NCI-H2227 (cell line): ENCODE results near the gene OPCML.

Experiments
- DNase-seq: peaks from one replicate; lab custom pipeline; 2025; ENCODE audit not compliant: unreplicated experiment; lab: John Stamatoyannopoulos, UW

The OPCML gene

DNA sequence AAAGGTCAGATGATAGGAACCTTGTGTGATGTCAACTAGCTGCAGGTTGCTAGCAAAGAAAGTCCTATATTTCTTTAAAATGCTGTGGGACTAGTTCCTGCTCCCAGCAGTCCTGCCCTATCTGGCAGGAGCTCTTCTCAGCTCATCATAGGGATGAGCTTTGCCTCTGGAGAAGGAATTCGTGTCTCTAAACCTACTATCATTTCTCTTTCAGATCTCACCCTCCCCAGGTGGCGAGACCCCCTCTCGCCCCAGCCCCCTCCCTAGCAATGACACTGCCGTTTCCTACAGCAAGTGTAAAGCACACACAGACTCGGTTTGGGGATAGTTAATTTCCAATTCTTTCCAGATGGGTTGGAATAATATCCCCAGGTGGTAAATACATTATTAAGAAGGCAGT, 533.3 kb downstream of the OPCML start:
- no peak for DNase-seq

DNA sequence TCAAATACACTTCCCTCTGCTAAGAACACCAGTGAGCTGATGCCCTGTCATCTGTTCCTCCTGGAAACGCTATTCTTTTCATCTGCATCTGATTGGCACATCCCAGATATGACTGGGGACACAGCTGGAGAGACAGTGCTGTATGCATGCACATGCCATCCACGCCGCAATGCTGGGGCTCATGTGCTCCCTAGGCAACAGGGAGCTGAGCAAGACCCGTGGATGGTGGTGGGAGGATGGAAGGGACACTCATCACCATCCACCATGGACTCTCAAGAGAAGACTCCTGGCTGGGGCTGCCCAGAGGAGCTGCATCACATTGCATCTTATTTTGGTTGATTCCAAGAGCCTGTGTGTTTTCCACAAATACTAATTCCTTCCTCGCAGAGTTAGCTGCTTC, 534.9 kb downstream of the OPCML start:
- DNase-seq: no peak

DNA sequence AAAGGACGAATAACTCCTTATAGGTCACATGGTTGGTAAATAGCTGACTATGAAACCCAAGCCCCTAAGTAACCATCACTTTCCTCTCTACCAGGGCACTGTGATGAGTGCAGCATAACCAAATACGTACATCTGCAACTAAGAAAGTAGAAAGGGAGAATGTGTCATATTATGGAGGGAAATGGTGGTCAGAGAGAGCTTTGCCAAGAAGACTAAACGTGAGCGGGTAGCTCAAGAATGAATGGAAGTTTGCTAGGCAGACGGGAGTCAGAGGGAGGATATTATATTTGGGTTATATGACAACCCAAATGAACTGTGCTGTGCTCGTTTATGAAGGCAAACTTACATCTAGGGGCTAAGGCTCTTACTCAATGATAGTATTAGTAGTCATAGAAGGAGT, 537.3 kb downstream of the OPCML start:
- no peak for DNase-seq

DNA sequence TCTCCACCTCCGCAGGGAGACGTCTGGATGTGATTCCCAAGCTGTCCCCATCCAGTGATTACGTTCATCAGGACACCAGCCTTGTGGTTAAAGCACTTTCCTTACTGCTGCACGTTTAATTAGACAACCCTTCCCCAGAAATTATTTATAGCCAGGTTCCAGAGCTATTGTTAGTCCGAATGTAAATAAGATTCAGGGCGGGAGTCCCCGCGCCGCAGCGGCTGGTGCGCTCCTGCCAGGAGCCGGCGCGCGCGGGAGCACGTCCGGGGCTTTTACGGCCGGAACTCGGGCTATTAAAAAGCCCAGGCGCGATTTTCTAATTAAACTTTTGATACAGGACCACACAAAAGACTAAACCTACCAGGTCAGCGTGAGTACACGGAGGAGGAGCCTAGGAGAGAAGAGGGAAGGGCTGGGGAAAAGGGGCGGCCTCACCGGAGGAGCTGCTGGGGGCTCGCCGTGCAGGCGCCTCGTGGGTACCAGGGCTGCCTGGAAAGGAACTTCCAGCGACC, 538.3 kb downstream of the OPCML start:
- DNase-seq: peak; percentile 17

DNA sequence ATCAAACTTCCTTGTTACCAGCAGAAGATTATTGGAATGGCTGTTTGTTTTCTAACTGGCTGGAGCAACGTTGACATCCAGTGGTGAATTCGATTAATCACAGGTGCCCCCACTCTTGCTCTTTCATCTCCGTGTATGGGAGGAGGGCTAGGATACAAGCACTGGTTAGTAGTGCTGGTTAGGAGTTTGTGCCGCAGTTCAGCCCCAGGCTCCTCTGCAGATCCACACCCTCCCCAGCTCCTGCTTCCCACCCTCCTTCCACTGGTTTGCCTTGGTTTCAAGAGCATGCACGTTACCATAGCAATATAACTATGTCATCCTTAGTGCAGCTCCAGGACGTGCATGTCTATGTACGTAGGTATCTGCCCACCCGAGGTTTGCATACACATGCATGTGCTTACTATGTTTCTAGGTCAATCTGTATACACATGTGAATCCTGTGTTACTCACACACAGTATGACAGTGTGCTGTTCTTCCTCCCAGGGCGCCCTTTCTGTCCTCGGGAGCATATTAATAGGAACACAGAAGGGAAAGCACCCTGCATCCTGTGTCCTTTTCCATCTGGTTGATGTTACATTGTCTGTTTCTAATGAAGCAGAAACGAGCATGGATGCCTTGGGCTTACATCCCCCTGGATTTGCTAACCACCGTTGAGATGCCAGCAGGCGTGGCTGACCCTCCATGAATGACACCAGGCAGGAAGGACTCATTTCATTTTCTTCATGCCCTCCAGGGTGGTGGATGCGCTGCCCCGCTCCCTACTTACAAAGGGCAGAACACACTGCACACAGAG, 539.3 kb downstream of the OPCML start:
- peak; percentile 62 for DNase-seq

DNA sequence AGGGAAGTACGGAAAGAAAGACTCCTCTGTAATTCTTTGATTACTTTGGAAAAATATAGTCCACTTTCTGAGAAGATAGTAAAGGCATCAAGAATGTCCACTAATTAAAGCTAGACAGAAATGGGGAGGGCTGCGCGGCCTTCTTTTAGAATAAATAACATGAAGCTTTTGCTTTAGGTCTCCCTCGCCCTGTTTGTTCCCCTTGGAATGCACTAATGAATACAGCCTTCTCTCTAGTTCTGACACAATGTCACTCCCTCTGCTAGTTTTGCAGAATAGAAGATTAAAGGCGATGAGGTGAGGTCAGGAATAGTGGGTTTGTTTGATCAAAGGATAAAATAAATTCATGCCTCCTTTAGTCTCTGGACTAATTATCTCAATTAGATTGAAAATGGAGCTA, 543.9 kb downstream of the OPCML start:
- DNase-seq: no peak

DNA sequence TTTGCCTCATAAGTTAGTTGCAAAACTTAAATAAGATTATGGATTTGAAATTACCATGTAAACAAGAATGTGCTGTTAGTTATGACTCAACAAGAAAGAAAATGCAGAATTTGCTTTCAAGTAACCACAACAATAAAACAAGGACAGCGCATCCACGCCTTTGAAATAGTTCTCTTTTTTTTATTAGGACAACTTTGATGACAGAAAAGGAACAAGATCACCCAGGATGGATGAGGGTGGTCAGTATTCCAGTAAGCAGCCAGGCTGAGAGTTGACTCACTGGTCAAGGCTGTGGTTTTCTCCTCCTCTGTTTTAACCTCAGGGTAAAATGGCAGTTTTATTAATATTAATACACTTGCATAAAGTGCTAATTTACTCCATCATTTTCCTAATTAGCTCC, 544.4 kb downstream of the OPCML start:
- no peak for DNase-seq

DNA sequence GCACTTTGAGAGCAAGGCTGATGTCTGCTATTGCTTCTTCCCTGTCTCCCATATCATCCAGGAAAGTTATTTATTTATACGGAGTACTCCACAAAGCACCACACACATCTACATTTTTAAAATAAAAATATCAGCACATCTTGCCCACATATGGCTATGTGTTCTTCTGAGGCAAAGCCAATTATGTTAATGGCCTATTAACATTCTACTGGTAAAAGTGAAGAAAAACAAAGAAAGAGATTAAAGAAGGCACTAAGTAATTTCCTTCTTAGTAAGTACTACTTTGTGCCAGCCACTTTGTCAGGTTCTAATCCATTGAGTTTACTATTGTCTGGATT, 548.7 kb downstream of the OPCML start:
- no peak for DNase-seq

DNA sequence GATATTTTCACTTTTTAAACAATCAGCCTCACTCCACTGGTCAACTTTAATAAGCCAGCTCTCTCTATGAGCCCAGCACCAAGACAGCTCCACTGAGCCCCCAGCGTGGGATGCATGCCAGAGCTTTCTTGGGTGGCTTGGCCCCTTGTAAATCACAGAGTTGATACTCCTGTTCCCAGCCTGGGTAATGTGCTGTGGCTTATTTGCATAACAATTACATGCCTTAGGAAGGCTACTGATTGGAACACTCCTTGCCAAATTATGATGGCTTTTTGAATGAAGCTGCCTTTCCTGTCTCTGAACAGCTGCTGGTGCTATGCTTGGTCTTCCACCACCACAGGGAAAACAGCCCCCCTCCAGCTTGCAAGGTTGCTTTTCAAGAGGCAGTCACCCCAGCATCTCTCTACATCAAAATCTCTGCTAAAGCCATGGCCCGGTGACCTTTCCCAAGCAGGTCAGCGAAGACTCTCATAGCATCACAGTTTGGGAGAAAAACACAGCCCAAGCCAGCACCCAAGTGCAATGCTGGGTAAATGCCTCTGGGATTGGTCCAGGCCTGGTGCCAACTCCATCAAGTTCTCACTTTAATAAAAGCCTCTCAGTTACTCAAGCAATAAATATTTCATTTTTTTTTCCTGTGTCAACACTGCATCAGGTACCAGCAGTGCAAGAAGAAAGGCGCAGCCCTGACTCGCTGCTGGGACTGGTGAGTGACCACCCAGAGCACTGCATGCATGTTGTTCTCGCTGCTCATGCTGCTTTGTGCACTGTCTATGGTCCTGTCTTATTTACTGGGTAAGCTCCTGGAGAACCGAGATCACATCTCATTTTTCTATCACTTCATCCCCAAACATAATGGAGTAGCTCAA, 549.3 kb downstream of the OPCML start:
- no peak for DNase-seq

DNA sequence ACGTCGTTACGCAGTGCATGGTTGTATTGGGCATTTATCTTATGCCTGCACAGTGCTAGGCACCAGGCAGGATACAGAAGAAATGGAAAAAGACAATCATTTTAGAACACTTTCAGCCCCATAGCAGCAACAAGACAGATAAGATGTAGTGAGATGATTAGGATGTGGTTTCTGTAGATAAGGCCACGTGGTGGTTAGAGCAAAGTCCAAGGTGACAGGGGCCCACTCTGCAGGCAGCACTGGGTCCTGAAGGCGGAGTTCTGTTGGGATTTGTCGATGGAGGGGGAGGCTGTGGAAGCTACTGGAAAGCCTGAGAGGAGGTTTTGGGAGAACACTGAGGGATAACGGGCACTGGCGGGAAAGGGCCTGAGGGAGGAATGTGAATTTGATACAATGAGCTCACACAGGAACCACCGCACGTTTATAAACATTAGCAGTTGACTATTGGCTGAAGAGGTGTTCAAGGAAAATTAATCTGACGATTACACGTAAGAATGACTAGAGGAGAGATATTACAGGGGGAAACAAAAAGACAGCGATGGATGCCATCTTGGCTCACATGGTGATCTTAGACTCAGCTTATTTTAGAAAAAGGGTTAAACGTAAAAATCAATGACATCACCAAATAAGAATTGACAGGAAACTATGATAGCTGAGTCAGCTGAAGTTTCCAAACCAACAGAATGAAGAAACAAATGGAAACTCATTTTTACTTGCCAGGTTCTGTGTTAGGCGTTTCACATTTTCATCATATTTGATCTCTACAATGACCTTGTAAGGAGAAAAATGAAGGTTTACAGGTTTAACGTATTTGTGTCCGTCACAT, 551.0 kb downstream of the OPCML start:
- no peak for DNase-seq

DNA sequence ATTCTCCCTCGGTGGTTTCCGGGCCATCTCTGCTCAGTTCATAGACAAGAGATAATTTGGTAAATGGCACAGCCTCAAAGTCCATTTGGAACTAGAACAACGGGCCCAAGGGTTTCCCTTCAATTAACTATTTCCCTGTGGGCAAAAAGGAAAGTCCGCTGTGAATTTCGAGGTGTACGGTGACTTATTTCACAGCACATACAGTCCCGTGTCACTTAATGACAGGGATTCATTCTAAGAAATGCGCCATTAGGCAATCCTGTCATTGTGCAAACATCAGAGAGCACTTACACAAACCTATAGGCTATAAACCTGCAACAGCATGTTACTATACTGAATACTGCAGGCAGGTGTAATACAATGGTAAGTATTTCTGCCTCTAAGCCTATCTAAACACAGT, 551.6 kb downstream of the OPCML start:
- DNase-seq: no peak

DNA sequence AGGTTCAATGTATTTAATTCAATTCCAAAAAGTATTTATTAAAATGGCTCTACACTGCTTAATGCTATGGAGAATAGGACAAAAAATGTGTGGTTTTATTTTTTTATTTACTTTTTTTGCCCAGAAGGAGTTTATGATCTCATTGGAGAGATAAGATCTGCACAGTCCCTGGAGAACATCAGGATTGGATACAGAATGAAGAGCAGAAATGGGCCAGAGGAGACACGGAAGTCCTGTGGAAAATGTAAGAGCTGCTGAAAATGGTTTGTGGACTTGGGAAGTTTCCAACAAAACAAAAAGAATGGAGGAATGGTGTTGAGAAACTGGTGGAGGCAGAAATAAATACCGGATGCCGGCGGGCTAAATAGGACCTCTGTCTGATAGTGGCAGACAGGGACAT, 554.6 kb downstream of the OPCML start:
- DNase-seq: no peak

DNA sequence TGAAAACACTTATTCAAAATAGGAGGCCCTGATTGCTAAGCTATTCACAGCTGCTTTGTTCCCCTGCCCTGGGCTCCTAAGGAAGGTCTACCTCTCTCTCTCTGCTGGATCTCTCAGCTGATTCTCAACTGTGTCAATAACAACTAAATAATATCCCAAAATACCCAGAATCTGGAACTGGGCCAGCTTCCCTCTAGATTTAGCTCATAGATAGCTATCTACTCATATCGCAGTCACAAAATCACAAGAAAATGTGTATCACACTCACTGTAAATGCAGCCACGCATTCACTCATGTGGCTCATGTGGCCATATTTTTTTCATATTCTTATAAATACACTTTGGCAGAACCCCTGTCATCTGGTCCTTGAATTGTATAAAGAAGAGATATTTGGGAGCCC, 555.1 kb downstream of the OPCML start:
- DNase-seq: no peak

DNA sequence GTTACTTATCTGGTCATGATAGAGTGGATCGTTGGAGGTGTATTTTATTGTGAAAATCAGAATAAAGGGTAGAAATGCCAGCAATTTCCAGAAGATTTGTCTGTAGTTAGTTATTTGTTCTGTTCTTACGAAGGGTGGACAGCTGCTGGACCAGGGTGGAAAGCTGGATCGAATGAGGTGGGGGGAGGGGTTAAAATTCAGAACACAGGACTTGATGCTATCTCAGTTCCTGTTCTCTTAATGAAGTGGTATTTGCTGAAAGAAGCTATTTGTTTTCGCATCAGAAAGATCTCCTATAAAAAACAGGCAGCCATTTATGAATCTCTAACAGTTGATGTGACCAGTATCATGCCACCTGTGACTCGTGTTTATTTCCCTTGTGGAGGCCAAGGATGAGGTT, 556.2 kb downstream of the OPCML start:
- no peak for DNase-seq

DNA sequence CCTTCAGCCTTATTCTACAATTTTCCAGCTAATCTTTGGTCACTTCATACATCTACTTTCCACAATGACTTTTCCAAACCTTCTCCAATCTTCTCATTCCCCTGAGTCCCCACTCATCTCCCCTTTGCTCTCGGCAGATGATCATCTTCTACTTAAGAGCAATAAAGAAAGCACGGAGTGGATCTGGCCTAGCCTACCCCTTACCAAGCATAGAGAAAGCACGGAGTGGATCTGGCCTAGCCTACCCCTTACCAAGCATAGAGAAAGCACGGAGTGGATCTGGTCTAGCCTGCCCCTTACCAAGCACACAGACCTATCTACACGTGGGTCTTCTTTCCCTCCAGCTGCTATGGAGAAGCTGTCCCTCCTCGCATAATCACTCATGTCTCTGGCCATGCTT, 558.6 kb downstream of the OPCML start:
- no peak for DNase-seq

DNA sequence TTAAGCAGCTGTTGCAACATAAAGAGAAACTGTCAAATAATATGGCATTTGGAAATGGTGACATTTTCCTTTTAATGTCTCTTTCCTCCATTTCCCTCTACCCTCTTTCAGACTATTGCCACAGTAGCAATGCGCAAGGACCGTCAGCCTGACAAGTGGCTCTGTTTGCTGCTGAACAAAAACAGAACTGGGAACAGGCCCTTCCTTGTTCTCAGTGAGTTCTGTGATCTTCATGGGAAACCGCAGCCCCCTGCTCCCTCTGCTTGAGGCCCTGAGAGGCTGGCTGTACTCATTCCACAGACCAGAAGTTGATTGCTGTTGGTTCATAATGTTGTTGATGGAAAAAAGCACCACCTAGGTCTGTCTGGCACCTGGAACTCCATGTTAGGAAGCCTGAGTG, 559.7 kb downstream of the OPCML start:
- DNase-seq: no peak

DNA sequence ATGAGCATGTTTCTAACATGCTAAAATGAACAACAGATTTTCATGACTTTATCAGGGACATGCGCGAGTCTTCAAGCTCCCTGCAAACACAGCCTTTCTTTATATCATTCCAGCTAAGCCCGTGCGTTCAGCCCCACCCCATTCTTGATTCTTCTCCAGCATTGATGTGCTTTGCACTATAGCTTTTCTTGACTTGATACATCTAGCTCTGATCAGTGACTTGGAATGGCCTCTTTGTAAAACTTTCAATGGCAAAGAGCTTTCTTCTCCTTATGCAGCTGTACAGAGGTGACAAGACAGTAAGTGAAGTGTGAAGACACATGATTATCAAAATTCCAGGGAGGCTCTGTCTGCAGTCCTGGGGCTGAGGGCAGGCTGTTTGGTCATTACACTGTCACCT, 561.0 kb downstream of the OPCML start:
- no peak for DNase-seq

DNA sequence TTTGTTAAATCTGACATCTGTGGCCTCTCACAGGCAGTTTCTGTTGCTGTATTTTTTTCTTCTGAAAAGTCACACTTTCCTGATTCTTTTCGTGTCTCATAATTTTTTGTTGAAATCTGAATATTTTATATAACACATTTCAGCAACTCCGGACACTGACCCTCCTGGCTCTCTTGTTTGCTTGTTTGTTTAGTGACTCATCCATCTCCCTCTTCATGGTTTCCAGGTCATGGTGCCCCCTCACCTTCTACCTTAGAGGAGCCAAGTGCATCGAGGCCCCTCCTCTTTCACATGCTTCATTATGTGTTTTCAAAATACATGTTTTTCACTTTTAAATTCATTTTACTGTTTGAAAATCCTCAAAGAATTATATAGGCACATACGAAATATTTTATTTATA, 562.4 kb downstream of the OPCML start:
- DNase-seq: no peak

DNA sequence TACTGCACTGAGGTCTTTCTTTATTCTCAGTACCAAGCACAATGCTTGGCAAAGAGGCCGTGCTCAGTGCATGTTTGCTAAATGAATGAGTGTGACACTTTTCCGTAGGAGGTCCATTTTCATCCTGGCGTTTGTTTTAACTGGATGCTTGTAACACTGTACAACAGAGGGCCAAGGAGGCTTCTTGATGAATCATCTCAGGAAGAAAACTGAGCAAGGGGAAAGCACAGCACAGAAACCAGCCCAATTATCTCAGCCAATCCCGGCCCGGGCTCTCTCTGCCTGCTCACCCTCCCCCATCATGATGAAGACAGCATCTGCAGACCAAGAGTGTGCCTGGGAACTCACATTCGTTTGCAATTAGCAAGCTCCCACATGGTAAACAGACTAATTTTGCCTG, 570.3 kb downstream of the OPCML start:
- DNase-seq: peak; percentile 37

DNA sequence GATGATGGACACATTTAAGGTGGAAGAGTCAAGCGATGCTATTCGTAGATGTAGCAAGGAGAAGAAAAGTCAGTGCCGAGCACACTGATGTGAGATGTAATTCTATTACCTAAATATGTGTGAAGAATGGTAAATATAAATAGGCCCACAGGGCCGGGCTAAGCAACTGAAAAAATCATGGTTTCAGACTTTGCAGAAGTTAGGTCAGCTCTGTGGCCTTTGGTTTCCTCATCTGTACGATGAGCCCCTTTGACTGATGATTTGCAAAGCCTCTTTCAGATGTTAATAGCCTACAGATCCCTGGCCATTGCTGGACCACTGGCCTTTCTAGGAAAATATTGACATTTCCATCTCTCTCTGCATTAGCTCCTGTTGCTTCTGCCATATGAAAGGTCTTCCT, 570.8 kb downstream of the OPCML start:
- DNase-seq: no peak

DNA sequence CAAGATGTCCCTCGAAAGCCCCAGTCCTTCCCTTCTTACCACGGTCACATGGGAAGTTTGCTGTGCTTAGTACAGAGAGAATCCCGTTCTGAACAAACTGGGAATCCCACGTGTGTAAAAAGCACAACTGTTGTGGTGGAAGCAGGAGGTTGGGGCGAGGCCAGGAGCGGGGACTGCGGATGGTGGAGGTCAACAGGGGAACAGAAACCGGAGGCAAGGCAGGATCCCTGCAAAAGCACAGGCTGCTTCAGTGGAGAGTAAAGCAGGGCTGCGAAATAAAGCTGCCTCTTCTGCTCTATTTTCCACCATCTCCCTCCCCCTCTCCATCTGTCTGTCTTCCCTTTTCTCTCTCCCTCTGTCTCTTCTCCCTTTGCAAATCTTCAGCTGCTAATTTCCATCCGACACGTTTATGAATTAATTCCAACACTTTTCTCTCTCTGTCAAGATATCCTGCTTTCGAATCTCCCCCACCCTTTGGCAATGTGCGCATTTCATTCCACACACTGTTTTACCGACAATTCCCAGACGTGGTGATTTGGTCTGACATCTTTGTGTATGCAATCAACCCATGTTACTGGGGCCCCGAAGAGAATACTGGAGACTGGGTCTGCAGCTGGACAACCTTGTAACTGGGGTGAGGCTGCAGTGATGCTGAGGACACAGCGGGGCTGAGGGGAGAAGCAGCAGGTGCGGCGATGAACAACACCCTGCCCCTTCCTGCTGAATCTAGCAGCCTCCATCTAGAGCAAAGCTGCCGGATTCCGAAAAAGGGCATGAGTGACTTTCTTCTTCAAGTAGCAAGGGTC, 571.8 kb downstream of the OPCML start:
- DNase-seq: no peak
